HEK293T (cell line): ENCODE results near the gene HOXB3.

Experiments used
- ELF4 ChIP-seq: fragments of 450-650 bp; IDR thresholded peaks from 2 replicates; pipeline ENCODE4 v1.6.1; 2017; ENCODE audit warnings: antibody characterized with exemption
- FOXA1 ChIP-seq: fragments of 450-650 bp; IDR thresholded peaks from 2 replicates; pipeline ENCODE4 v1.6.1; 2016; ENCODE audit warnings: mild to moderate bottlenecking
- TARDBP ChIP-seq: fragments of 450-650 bp; IDR thresholded peaks from 2 replicates; pipeline ENCODE4 v1.6.1; 2016

GRCh38 chr17:48549914-48550501 is 40.0 kb downstream of the HOXB3 start:
- TF ChIP-seq FOXA1 (no peak), TARDBP (no peak), ELF4 (no peak)
